Measurements from ENCODE around the gene LMTK3.
A peak's percentile ranks its signal among the peaks of the same experiment; 100 is the strongest.

Gene LMTK3

GRCh38 chr19:48445606-48446481, 65.8 kb downstream of the LMTK3 start, which contains the start of gene GRWD1:
TSS of gene GRWD1 (plus strand) at chr19:48445983. CDS start at chr19:48446006, 23 bp downstream.
- Histone ChIP-seq H3K36me3 (ENCODE audit: control insufficient read depth in 2 of 2, insufficient read depth in 2 of 2, low read length in 2 of 2) (peaks cover 14 to 25% of the 10 kb centered on the region in 2 donors), H3K27ac (ENCODE audit: low read depth in 2 of 2, low read length in 2 of 2) (peak within 1 kb of the TSS; percentile 86 to 87), H3K9me3 (ENCODE audit: control insufficient read depth in 2 of 2, low read length in 2 of 2) (no peaks in the 10 kb centered on the region), H3K9ac (ENCODE audit: low read depth in 1 of 2, low read length in 2 of 2) (peak within 1 kb of the TSS; percentile 84 to 92), H3K4me1 (ENCODE audit: control insufficient read depth in 2 of 2, insufficient read depth in 2 of 2, low read length in 2 of 2) (peaks cover 11 to 17% of the 10 kb centered on the region in 2 donors), H3K4me3 (ENCODE audit: low read length in 2 of 2) (peak within 1 kb of the TSS; percentile 95 to 98), H3K27me3 (ENCODE audit: control insufficient read depth in 2 of 2, insufficient read depth in 2 of 2, low read length in 2 of 2) (peaks cover 16 to 22% of the 10 kb centered on the region in 2 donors)

- Histone ChIP-seq H3K9ac (ENCODE audit: low read depth in 1 of 2, low read length in 2 of 2) (peak overlapping the region; percentile 84 to 92), H3K4me1 (ENCODE audit: control insufficient read depth in 2 of 2, insufficient read depth in 2 of 2, low read length in 2 of 2) (peaks cover 11 to 17% of the 10 kb centered on the region in 2 donors)
Observed at GRCh38 chr19:48445256-48445605, 66.4 kb downstream of the LMTK3 start.

GRCh38 chr19:48444936-48445200, 66.8 kb downstream of the LMTK3 start:
- H3K9ac ChIP-seq (ENCODE audit: low read depth in 1 of 2, low read length in 2 of 2) = peak overlapping the region in 1 of 2 donors; percentile 84
- peak overlapping the region; percentile 95 to 98 for H3K4me3 ChIP-seq (ENCODE audit: low read length in 2 of 2)

More at GRCh38 chr19:48445256-48445605, 66.4 kb downstream of the LMTK3 start:
- Histone ChIP-seq H3K27me3 (ENCODE audit: control insufficient read depth in 2 of 2, insufficient read depth in 2 of 2, low read length in 2 of 2) (peaks cover 18 to 22% of the 10 kb centered on the region in 2 donors), H3K9me3 (ENCODE audit: control insufficient read depth in 2 of 2, low read length in 2 of 2) (no peaks in the 10 kb centered on the region), H3K36me3 (ENCODE audit: control insufficient read depth in 2 of 2, insufficient read depth in 2 of 2, low read length in 2 of 2) (peaks cover 8 to 19% of the 10 kb centered on the region in 2 donors), H3K4me3 (ENCODE audit: low read length in 2 of 2) (peak overlapping the region; percentile 95 to 98), H3K27ac (ENCODE audit: low read depth in 2 of 2, low read length in 2 of 2) (peak overlapping the region; percentile 86 to 87)

GRCh38 chr19:48444129-48444935, 67.3 kb downstream of the LMTK3 start:
- H3K27me3 ChIP-seq (ENCODE audit: control insufficient read depth in 2 of 2, insufficient read depth in 2 of 2, low read length in 2 of 2) = peaks cover 18 to 22% of the 10 kb centered on the region in 2 donors
- H3K9ac ChIP-seq (ENCODE audit: low read depth in 1 of 2, low read length in 2 of 2) = no peak overlapping the region
- peaks cover 6 to 14% of the 10 kb centered on the region in 2 donors for H3K36me3 ChIP-seq (ENCODE audit: control insufficient read depth in 2 of 2, insufficient read depth in 2 of 2, low read length in 2 of 2)
- H3K4me1 ChIP-seq (ENCODE audit: control insufficient read depth in 2 of 2, insufficient read depth in 2 of 2, low read length in 2 of 2) = peaks cover 11 to 17% of the 10 kb centered on the region in 2 donors
- no peaks in the 10 kb centered on the region for H3K9me3 ChIP-seq (ENCODE audit: control insufficient read depth in 2 of 2, low read length in 2 of 2)
- H3K27ac ChIP-seq (ENCODE audit: low read depth in 2 of 2, low read length in 2 of 2) = no peak overlapping the region
- peak overlapping the region; percentile 95 to 98 for H3K4me3 ChIP-seq (ENCODE audit: low read length in 2 of 2)

More at GRCh38 chr19:48444936-48445200, 66.8 kb downstream of the LMTK3 start:
- H3K36me3 ChIP-seq (ENCODE audit: control insufficient read depth in 2 of 2, insufficient read depth in 2 of 2, low read length in 2 of 2) = peaks cover 7 to 17% of the 10 kb centered on the region in 2 donors
- H3K27me3 ChIP-seq (ENCODE audit: control insufficient read depth in 2 of 2, insufficient read depth in 2 of 2, low read length in 2 of 2) = peaks cover 18 to 22% of the 10 kb centered on the region in 2 donors
- H3K27ac ChIP-seq (ENCODE audit: low read depth in 2 of 2, low read length in 2 of 2) = peak overlapping the region; percentile 86 to 87
- H3K4me1 ChIP-seq (ENCODE audit: control insufficient read depth in 2 of 2, insufficient read depth in 2 of 2, low read length in 2 of 2) = peaks cover 11 to 17% of the 10 kb centered on the region in 2 donors
- no peaks in the 10 kb centered on the region for H3K9me3 ChIP-seq (ENCODE audit: control insufficient read depth in 2 of 2, low read length in 2 of 2)

GRCh38 chr19:48443731-48444128, 67.9 kb downstream of the LMTK3 start:
- no peak overlapping the region for H3K27ac ChIP-seq (ENCODE audit: low read depth in 2 of 2, low read length in 2 of 2)
- no peak overlapping the region for H3K9ac ChIP-seq (ENCODE audit: low read depth in 1 of 2, low read length in 2 of 2)
- no peaks in the 10 kb centered on the region for H3K9me3 ChIP-seq (ENCODE audit: control insufficient read depth in 2 of 2, low read length in 2 of 2)
- peaks cover 6 to 10% of the 10 kb centered on the region in 2 donors for H3K36me3 ChIP-seq (ENCODE audit: control insufficient read depth in 2 of 2, insufficient read depth in 2 of 2, low read length in 2 of 2)
- H3K27me3 ChIP-seq (ENCODE audit: control insufficient read depth in 2 of 2, insufficient read depth in 2 of 2, low read length in 2 of 2) = peaks cover 18 to 22% of the 10 kb centered on the region in 2 donors
- H3K4me3 ChIP-seq (ENCODE audit: low read length in 2 of 2) = peak overlapping the region; percentile 43 to 95
- H3K4me1 ChIP-seq (ENCODE audit: control insufficient read depth in 2 of 2, insufficient read depth in 2 of 2, low read length in 2 of 2) = peaks cover 11 to 17% of the 10 kb centered on the region in 2 donors

- H3K4me1 ChIP-seq (ENCODE audit: control insufficient read depth in 2 of 2, insufficient read depth in 2 of 2, low read length in 2 of 2) = peaks cover 11 to 17% of the 10 kb centered on the region in 2 donors
- no peaks in the 10 kb centered on the region for H3K9me3 ChIP-seq (ENCODE audit: control insufficient read depth in 2 of 2, low read length in 2 of 2)
- peaks cover 18 to 22% of the 10 kb centered on the region in 2 donors for H3K27me3 ChIP-seq (ENCODE audit: control insufficient read depth in 2 of 2, insufficient read depth in 2 of 2, low read length in 2 of 2)
- no peak overlapping the region for H3K27ac ChIP-seq (ENCODE audit: low read depth in 2 of 2, low read length in 2 of 2)
- no peak overlapping the region for H3K9ac ChIP-seq (ENCODE audit: low read depth in 1 of 2, low read length in 2 of 2)
- no peak overlapping the region for H3K4me3 ChIP-seq (ENCODE audit: low read length in 2 of 2)
- H3K36me3 ChIP-seq (ENCODE audit: control insufficient read depth in 2 of 2, insufficient read depth in 2 of 2, low read length in 2 of 2) = peaks cover 5% of the 10 kb centered on the region in 2 donors
Observed at GRCh38 chr19:48443256-48443655, 68.4 kb downstream of the LMTK3 start.

GRCh38 chr19:48442116-48443035, 69.3 kb downstream of the LMTK3 start:
- Histone ChIP-seq H3K9ac (ENCODE audit: low read depth in 1 of 2, low read length in 2 of 2) (no peak overlapping the region), H3K27ac (ENCODE audit: low read depth in 2 of 2, low read length in 2 of 2) (no peak overlapping the region), H3K36me3 (ENCODE audit: control insufficient read depth in 2 of 2, insufficient read depth in 2 of 2, low read length in 2 of 2) (no peaks in the 10 kb centered on the region), H3K9me3 (ENCODE audit: control insufficient read depth in 2 of 2, low read length in 2 of 2) (no peaks in the 10 kb centered on the region), H3K4me3 (ENCODE audit: low read length in 2 of 2) (no peak overlapping the region), H3K27me3 (ENCODE audit: control insufficient read depth in 2 of 2, insufficient read depth in 2 of 2, low read length in 2 of 2) (peaks cover 18 to 22% of the 10 kb centered on the region in 2 donors), H3K4me1 (ENCODE audit: control insufficient read depth in 2 of 2, insufficient read depth in 2 of 2, low read length in 2 of 2) (peaks cover 11 to 17% of the 10 kb centered on the region in 2 donors)

GRCh38 chr19:48441360-48442050, 70.1 kb downstream of the LMTK3 start:
- peaks cover 9 to 14% of the 10 kb centered on the region in 2 donors for H3K4me1 ChIP-seq (ENCODE audit: control insufficient read depth in 2 of 2, insufficient read depth in 2 of 2, low read length in 2 of 2)
- no peak overlapping the region for H3K9ac ChIP-seq (ENCODE audit: low read depth in 1 of 2, low read length in 2 of 2)
- peaks cover 18 to 22% of the 10 kb centered on the region in 2 donors for H3K27me3 ChIP-seq (ENCODE audit: control insufficient read depth in 2 of 2, insufficient read depth in 2 of 2, low read length in 2 of 2)

GRCh38 chr19:48436586-48436985, 75.0 kb downstream of the LMTK3 start:
- Histone ChIP-seq H3K27me3 (ENCODE audit: control insufficient read depth in 2 of 2, insufficient read depth in 2 of 2, low read length in 2 of 2) (peaks cover 3 to 6% of the 10 kb centered on the region in 2 donors), H3K9me3 (ENCODE audit: control insufficient read depth in 2 of 2, low read length in 2 of 2) (no peaks in the 10 kb centered on the region), H3K4me1 (ENCODE audit: control insufficient read depth in 2 of 2, insufficient read depth in 2 of 2, low read length in 2 of 2) (no peaks in the 10 kb centered on the region), H3K4me3 (ENCODE audit: low read length in 2 of 2) (no peak overlapping the region), H3K27ac (ENCODE audit: low read depth in 2 of 2, low read length in 2 of 2) (no peak overlapping the region), H3K36me3 (ENCODE audit: control insufficient read depth in 2 of 2, insufficient read depth in 2 of 2, low read length in 2 of 2) (no peaks in the 10 kb centered on the region), H3K9ac (ENCODE audit: low read depth in 1 of 2, low read length in 2 of 2) (no peak overlapping the region)

More at GRCh38 chr19:48441360-48442050, 70.1 kb downstream of the LMTK3 start:
- Histone ChIP-seq H3K27ac (ENCODE audit: low read depth in 2 of 2, low read length in 2 of 2) (no peak overlapping the region), H3K4me3 (ENCODE audit: low read length in 2 of 2) (no peak overlapping the region), H3K36me3 (ENCODE audit: control insufficient read depth in 2 of 2, insufficient read depth in 2 of 2, low read length in 2 of 2) (no peaks in the 10 kb centered on the region), H3K9me3 (ENCODE audit: control insufficient read depth in 2 of 2, low read length in 2 of 2) (no peaks in the 10 kb centered on the region)

All from mucosa of rectum (tissue), 2 donors.